ENCODE measurements around the gene NAV2.

NAV2 gene

DNA sequence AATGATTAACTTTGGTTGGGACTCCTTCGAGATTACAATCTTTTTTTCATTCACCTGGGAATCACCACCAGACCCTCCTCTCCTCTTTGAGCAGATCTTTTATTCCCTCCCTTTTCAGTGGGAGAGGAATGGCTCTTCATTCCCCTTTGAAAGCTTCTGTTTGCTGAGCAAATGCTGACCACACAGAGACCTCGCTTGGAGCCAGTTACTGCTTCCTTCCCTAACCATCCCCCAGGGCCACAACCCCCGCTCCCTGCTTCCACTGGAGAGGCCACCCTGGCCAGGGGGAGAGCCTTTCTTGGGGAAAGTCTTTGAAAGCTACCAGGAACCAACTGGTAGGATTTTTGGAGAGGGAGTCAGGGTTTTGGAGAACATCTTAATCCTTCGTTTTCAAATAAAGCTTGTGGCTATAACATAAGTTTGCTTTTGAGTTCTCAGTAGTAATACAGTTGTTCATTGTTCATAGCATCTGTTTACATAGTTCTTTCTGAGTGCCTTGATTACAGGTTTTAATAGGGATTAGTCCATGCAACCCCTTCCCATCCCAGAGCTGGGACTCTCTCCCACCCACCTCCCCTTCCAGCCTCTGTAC is 309.2 kb downstream of the NAV2 start:
- DNase-seq (ENCODE audit: low read depth) = no peak

DNA sequence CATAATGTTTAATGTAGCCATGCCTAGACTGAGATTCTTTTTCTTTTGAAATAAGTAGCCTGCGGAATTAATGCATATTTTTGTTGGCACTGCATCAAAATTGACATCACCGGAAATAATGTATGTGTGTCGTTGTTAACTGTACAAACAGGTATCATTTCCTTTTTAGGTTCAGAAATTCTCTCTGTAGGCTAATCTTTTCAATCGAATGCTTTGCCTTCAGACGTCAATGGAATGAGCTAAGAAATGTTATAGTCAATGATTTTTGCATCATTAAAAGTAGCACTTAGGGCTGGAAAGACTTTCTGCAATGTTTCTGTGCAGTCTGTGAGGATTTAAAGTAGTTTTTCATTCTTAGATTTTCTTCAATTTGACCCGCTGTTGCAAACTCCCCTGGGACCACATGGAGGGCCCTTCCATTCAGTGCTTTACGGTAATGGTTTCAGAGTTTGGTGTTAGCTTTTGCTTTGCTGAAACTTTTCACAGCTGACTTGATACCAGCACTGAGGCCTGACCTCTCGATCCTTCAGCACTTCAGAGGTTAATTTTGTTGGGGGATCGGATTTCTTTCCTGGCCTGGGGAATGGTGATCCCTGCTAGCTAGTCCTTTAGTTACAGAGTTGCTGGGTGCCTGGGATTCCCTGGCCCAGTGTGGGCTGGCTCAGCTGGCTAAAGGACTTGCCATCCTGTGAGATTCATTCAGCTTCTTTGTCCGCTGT is 309.9 kb downstream of the NAV2 start:
- DNase-seq (ENCODE audit: low read depth) = no peak

DNA sequence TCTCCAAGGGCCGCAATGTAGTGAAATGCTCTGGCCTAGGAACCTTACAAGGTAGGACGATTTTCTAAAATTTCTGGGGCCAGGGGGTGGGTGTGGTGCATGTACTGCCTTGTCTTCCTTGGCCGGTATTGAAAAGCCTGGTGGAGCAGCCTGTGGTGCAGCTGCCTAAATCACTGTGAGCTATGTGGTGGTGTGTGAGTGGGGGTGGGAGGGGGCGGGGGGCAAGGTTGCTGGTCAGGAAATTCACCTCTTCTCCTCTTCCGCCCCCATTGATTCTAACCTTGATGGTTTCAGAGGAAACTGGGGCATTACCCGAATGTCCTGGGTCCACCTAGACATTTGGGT is 310.4 kb downstream of the NAV2 start:
- no peak for DNase-seq (ENCODE audit: low read depth)

DNA sequence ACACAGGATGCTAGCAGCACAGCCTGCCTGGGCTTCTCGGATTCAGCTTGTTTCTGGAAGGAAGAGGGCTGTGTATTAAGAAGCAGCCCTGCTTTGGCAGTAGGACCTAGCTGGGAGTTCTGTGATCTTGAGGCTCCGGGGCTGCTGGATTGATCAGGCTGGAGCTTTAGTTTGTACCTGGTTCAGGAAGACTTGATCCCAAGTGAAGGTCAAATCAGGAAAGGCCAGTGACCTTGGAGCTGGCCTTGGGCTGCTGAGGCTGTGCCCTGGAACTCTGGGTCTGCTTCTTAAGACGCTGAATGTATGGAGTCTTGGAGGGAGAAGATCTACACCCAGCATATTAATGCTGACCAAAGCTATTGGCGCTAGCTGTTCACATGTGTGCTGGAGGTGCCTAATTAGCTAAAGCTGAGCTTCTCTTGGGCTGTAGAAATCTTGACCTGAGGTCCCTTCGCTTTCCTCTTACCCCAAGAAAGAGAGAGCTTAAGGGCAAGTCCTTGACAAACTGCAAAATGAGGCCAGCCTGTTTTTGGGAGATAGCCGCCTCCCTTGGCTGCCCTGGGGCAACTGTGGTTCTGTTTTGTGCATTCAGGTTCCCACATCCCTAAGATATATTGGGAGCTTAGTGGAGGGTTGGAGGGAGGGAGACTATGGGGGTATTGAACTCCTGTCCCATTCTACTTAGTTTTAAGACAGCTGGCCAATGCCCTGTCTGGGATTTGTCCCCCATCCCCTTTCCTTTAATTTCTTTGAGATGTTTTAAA is 311.7 kb downstream of the NAV2 start:
- DNase-seq (ENCODE audit: low read depth) = no peak

DNA sequence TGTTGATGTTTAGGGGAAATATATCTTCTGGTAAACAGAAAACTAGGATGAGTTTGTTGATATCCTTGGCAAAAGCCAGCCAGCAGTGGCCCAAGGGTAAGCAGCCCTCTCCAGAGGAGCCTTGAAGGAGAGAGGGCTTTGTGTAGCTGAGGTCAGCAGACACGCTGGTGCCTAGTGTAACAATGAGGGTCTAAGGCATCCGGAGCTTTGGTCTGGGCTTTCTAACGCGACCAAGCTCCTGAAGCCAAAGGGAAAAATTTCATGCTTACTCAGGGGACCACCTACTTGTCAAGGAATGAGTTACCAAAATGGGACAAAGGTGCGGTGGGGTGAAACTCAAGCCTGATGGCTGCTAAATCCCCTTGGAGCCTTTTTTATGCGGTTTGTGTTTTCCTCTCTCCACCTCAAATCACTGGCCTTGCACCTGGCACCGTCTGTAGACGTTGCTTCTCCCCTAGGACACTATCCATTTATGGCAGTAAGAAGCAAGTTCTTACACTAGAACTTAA is 312.7 kb downstream of the NAV2 start:
- no peak for DNase-seq (ENCODE audit: low read depth)

DNA sequence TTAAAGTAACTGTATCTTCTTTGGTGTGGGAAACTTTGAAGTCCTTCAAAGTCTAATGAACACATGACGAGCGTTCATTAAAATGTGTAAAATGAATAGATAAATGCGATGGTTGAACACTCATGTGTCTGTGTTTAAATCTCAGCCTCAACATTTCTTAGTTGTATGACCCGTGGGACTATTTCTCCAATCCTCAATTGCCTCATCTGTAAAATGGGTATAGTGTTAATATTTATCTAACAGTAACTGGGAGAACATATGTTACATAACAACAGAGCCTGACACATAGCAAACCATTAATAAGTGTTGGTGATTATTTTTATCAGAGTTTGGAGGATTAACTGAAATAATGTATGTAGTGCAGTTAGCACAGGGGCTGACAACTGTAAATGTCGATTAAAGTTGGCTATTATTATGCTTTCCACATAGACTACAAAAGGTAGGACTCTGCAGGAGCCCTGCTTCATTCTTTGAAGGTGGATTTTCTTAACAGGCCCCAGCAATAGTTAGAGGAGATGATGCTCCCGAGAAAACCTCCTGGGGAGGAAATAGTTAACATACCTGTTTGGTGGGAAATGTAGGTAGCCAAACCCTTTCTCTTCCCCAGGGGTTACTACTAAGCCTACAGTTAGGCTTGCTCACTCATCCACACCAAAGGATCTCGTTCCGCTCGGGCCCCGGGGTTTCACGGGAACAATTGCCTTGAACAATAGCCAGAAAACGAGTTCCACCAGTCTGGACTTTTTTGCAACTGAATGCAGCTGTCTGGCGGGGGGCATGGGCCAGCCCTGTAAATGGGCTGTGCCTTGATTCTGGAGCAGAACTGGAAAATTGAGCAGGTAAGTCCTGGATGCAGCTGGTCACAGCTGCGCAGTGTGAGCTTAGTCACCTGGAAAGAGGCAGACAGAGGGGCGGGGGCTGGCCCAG is 314.3 kb downstream of the NAV2 start:
- DNase-seq (ENCODE audit: low read depth) = no peak

DNA sequence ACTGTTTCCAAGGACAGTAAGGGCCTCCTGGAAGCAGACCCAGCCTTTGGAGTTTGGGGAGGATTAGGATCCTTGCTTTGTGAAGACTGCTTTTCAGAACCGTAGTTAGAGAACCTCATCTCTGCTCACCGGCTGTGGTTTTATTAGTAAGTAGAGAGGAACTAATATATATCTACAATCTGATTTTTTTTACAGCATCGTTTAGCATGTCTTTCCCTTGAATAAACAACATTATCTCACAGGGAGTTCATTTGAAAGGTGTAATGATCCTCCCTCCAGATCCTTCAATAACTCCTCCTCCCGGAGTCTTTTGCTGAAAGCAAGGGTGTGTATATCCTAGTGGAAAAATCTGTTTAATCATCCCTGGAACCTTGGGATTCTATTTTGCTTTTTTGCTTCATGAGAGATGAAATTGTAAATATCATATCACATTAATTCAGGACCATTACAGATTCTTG is 314.9 kb downstream of the NAV2 start:
- no peak for DNase-seq (ENCODE audit: low read depth)

DNA sequence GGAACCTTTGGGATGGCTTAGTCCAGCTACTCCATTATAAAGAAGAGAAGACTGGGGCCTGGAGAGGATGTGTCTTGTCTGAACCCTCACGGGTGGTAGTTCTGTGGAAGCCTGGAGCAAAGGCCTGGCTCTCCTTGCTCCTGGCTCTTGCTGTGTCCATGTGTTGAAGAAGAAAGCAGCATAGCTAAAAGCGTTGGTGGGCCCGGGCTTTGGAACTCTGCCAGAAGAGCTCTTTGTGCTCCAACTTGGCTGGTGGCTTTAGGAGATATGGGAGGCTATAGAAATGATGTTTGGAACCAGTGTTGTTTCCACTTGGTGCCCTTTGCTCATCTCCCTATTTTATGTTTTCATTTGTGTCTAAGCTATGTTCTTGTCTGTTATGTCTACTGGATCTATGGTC is 316.6 kb downstream of the NAV2 start:
- no peak for DNase-seq (ENCODE audit: low read depth)

DNA sequence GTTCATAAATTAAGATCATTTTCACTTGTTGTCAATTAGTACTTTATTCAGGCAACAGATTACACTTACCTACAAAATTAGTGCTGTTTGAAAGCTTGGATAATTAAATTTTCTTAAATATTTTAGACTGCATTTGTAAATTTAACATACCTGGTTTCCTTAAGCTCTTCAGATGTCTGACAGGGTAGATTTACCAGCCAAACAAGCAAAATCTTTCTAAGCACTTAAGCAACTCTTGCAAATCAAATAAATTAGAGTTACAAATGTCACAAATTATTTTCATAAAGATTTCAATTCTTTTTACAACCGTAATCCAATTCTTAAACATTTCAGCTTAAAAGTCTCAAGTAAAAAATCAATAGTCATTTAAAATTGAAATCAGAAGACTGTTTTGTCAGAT is 317.8 kb downstream of the NAV2 start:
- no peak for DNase-seq (ENCODE audit: low read depth)

DNA sequence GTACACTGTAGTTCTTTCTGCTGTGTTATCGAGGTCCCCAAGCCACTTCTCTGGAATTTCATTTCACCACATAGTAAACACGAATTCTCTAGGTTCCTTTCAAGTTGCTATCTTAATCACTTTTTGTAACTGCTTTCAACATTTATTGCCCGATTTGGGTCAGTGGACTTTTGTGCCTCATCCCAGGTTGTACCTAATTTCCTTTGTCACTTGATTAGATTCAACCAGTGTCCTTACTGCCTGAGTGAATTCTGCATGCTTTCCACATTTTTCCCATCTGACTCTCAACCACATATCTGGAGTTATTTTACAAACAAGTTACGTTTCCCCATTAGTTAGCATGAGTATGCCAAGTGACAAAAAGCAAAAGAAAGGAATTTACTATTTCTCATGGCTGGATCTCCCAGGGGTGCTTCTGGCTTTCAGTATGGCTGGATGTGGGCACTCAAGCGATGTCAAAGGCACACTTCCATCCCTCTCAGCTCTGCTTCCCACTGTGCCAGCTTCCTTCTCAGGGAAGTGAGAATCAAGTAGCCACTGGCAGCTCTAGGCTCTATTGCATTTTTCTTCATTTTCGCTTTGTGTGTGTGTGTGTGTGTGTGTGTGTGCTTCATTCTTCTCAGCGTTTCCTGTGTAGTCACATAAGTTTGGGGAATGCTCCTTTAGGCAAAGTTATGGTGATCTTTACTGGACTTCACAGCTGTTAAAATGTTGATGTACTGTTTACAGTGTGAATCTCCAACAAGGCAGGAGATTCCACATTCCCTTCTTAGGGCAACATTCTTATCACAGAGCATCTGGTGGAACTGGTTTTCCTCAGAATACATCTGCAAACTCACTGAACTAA is 318.7 kb downstream of the NAV2 start:
- peak; percentile 55 for DNase-seq (ENCODE audit: low read depth)

DNA sequence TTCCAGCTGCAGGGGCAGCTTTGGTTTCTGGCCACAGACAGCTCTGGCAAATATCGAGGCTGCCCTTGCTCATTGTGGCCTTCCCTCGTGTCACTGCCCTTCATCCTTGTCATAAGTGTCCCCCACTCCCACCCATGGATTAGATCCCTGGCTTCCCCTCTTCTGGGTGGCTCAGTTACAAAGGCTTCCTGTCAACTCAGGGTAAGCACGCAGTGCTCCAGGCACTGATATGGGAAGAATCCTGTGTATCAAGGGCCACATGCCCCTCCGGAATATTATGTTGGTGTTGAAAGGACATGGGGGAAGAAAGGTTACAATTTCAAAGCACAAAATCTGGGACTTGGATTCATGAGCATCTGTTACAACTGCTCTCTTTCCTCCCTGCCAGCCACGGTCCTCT is 319.5 kb downstream of the NAV2 start:
- DNase-seq (ENCODE audit: low read depth) = no peak

DNA sequence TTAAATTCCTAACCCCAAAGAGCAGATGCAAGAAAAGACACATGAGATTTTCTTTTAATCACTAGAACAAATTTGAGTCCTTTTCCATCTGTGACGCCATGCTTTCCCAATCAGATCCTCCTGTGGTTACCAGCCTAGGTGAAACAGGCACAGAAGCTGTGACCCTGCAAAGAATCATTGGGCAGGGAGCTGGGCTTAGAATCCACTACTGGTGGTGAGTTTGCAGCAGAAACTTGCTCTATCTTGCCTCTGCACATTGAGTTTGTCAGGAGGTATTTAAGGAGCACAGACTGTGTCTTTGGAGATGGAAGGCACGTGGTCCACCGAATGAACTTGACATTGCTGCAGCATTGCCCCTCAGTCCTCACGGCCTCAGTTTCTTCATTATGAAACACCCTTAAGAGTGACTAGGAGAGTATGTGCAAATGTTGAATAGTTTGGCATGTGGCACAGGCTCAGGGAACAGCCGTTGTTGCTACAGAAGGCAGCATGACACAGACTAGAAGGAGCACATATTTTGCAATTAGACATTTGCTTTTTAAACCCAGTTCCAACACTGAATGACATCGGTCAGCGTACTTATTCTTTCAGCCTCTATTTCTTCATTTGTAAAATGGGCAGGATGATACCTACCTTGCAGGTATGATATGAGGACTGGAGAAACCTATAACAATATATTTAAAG is 320.1 kb downstream of the NAV2 start:
- DNase-seq (ENCODE audit: low read depth) = no peak

DNA sequence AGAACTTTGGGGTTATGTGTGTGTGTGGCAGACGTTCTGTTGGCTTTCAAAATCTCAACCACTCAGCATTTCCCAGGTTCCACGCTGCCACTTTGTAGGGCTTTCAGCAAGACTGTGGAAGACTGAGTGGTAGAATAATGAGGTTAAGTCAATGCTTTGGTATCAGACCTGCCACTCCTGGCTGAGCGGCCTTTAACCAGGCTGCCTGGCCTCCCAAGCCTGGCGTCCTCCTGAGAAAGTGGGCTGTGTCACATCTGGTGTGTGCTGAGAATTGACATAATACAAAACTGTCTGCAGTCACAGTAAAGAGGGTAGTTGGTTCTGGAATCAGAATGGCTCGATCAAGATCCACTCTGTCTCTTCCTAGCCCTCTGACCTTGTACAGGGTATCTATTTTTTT is 321.2 kb downstream of the NAV2 start:
- no peak for DNase-seq (ENCODE audit: low read depth)

DNA sequence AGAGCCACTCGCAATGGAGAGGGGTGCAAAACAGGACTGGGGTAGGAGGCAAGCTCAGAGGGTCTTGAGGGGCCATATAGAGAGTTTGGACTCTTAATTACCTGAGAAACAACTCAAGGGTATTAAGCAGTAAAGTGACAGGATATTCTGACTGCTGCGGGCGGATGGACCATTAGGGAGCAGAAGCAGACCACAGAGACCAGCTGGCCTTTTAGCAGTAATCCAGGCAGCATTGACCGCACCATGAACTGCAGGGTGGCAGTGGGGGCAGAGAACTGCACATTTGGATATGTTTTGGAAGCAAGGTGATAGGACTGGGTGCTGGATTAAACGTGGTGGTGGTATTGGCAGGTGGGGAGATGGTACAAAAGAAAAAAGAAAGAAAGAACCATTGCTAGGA is 322.3 kb downstream of the NAV2 start:
- no peak for DNase-seq (ENCODE audit: low read depth)

DNA sequence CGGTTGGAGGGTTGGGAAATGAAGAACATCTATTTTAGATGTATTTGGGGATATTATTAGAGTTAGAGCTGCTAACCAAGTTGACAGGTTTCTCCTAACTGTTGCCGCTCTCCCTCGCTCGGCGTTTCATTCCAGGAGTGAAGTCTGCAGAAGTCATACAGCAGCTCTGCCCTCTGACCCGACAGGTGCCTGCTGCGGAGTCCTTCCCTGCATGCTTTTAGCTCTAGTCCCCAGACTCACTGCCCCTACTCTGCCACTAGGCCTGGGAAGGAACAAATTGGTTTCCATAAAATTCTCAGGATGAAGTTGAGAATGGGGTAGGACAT is 322.7 kb downstream of the NAV2 start:
- peak; percentile 2 for DNase-seq (ENCODE audit: low read depth)

DNA sequence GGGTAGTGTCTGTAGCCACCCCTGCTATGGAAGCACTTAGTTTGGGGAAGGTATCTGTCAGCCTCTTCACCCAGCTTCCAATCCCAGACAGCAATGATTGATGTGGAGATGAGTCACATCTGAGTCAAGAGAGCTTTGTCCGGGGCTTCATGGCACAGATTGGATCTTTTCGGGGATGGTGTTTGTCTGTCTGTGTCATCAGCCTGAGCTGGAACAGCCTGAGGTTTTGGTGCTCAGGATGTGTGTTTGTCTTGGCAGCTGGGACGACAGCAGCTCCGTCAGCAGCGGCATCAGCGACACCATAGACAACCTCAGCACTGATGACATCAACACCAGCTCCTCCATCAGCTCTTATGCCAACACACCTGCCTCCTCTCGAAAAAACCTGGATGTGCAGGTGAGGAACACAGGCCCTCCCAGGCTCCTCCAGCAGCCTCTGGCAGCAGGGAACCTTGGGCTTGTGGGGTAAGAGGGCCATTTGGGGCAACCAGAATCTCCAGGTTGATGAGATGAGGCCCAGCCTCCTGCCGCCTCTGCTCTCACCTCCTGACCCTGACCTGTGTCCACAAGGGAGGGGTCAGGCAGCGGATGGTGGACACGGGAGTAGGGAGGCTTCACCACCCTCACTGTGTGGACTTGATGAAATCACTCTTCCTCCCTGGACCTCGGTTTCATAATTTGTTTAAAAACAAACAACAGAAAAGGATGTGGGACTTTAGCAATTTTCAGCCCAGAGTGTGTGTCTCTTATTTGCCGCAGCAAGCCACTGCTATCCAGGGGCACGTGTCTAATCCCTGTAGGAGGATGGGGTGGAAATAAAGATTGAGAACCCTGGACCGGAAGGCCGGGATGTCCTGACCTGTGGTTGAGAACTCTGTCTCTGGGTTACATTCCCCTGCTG is 323.3 kb downstream of the NAV2 start:
- DNase-seq (ENCODE audit: low read depth) = peak; percentile 76

DNA sequence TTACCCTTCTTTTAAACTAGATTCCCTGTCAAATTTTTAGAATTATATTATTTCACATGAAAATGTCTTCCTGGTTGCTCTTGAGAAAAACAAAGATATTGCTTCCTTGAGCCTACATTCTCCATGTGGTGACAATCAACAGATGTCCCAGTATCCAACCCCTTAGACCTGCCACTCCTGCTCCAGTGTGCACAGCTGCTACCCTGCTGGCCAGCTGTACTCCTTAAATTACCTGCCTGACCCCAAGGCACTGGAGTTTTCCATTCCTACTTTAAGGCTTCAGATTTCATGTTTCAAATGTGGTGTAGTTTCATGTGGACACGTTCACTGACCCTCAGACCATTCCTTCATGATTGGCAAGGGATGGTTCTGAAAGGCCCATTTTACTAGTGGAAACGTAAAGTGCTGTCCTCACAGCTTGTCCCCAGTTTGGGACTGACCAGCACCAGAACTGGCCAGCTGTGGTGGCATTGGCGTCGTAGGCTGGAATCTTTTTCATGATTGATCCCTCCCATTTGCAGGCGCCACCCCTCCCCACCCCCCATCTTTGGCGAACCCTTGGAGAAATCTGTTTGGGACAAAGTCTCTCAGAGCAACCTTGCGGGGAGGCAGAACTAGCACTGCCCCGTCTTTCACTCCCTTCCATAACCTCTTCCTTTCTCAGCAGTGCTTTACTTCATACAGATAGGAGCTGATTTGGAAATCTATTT is 324.1 kb downstream of the NAV2 start:
- no peak for DNase-seq (ENCODE audit: low read depth)

DNA sequence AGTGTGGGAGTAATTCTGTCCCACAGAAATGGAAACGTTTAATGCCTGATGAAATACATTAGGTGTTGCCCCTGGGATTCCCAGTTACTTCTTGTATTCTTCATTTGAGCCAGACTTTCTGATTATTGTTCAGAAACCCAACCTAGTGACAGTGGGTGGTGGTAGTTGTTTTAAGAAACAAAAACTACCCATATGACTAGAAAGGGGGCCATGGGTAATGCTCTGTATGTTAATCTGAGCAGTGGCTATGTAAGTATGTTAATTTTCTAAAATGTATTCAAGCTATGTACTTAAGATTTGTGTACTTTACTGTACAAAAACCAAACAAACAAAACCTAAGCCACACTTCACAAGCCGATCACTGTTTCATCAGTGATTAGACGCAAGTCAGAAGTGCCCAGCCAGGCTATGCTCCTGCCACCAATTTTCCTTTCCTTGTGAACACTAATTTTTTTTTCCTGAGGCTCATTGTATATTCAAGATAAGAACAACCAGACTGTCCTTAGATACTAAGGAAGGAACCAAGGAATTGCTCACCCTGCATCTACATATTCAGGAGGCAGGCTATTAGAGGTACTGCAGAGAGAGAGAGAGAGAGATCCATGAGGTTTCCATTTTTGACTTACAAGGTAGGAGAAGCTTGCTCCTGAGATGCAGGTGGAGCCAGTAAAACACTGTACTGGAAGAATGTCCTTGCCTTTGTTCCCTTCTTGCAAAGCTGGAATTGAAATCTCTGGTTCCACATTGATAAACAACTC is 324.9 kb downstream of the NAV2 start:
- DNase-seq (ENCODE audit: low read depth) = no peak

Measured in HS-5 (cell line).